Measurements from ENCODE around the gene SYT5. TPM values are rescaled to one million over a fixed set of nuclear protein-coding genes. Genes with fewer than 3 reads are reported as not detected.
"Not testable (repeated sequence)": the region's sequence is repeated elsewhere in the genome, so short reads cannot be mapped to it uniquely, and the experiment has no call there.

Gene SYT5
- total RNA-seq, 1 donor from 2014 or later, result 1.9 TPM

GRCh38 chr19:55172318-55172717 is 7.8 kb downstream of the SYT5 start:
- DNase-seq (ENCODE audit: low spot score), result not testable (repeated sequence)

- no peak for DNase-seq (ENCODE audit: low spot score)
Observed at GRCh38 chr19:55171440-55171839, 8.6 kb downstream of the SYT5 start.

GRCh38 chr19:55169136-55169535 is 11.0 kb downstream of the SYT5 start:
- DNase-seq (ENCODE audit: low spot score), result no peak

- DNase-seq (ENCODE audit: low spot score), result peak; percentile 90
Observed at GRCh38 chr19:55166530-55167268, 13.4 kb downstream of the SYT5 start, which contains the start of gene DNAAF3. Gene DNAAF3, minus strand, starts transcription at chr19:55166613. Its CDS starts 200 bp downstream, at chr19:55166413.

DNA sequence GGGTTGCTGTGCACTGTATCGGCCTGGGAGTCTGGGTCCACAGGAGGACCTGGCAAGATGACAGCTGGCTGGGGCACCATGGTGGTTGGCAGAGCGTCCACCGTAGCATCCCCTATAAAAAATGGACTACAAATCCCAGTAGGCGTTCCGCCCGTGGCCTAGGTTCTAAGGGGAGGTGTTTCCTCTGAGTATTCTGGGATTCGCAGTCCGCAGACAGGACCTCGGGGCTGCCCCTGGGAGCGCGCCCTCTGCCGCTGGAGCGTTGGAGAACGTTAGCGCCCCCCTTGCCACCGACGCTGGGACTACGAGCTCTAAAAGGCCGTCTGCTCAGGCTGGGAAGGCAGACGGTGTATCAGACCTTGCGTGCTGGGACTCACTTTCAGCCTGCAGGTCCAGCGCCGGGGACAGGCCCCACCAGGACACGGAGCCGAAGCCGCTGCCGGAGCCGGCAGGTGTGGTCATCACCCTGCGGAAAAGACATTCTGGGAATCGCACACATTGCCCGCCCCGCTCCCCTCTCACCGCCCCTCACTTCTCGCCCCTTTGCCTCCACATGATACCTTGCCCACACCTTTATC is 14.0 kb downstream of the SYT5 start:
- no peak for DNase-seq (ENCODE audit: low spot score)

GRCh38 chr19:55161571-55162322 is 18.3 kb downstream of the SYT5 start:
- DNase-seq (ENCODE audit: low spot score), result no peak

- DNase-seq (ENCODE audit: low spot score), result no peak
Observed at GRCh38 chr19:55160986-55161365, 19.1 kb downstream of the SYT5 start.

GRCh38 chr19:55160128-55160985 is 19.7 kb downstream of the SYT5 start:
- peak; percentile 66 for DNase-seq (ENCODE audit: low spot score)

- DNase-seq (ENCODE audit: low spot score), result peak; percentile 78
Observed at GRCh38 chr19:55158848-55159749, 21.0 kb downstream of the SYT5 start.

DNA sequence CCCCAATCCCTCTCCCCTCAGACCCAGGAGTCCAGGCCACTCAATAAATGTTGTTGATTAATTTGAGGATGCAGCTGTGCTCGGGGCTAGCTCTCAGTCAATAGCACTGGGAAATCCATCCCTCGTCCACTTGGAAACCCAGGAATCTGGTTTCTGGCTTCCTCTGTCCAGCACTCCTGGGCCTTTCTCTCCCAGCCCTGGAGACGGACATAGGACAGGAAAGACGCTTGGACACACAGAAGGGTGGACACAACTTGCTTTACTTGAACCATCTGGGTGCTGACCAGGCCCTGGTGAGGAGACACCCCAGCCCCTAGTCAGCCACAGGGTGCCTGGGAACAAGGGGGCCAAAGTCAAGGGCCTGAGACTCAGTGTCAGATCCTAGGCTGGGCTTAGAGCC is 21.7 kb downstream of the SYT5 start:
- no peak for DNase-seq (ENCODE audit: low spot score)

GRCh38 chr19:55157064-55157908 is 22.8 kb downstream of the SYT5 start, which contains the start of gene TNNI3:
Gene TNNI3, minus strand, starts transcription at chr19:55157732. Its CDS starts 143 bp downstream, at chr19:55157589.
- DNase-seq (ENCODE audit: low spot score), result no peak

DNA sequence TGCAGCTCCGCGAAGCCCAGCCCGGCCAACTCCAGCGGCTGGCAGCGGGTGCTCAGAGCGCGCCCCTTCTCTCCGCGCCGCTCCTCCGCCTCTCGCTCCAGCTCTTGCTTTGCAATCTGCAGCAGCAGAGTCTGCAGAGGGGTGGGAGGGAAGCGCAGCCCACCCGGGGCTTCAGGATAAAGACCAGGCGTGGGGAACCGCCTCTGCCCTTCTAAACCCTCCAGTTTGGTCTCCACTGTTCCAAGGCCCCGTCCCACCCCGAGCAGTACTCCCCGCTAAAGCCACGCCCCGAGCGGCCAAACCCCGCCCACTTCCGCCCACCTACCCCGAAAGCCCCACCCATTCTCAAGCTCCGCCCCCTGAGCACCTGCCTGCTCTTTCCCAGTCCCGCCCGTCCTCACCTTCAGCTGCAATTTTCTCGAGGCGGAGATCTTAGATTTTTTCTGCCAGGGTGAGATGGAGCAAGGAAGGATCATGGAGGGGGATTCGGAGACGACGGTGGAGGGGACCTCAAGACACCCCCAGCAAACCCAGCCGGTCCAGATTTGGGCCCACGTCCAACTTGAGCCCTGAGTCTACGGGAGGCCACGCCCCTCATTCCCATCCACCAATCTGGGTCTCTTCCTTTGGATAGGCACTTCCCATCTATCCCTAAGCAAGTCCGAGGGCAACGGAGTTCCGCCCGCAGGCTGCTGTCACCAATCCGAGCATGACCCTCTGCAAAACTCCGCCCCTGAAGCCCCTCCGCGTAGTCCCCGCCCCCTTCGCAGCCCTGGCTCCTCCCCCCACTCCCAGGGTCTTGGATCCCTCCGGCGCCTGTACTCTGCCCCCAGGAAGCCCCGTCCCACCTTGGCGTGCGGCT is 23.7 kb downstream of the SYT5 start:
- DNase-seq (ENCODE audit: low spot score), result no peak

GRCh38 chr19:55155784-55156183 is 24.3 kb downstream of the SYT5 start:
- not testable (repeated sequence) for DNase-seq (ENCODE audit: low spot score)

GRCh38 chr19:55153652-55154264 is 26.3 kb downstream of the SYT5 start:
- DNase-seq (ENCODE audit: low spot score), result no peak

- no peak for DNase-seq (ENCODE audit: low spot score)
Observed at GRCh38 chr19:55152017-55152416, 28.1 kb downstream of the SYT5 start.

GRCh38 chr19:55149078-55150003 is 30.7 kb downstream of the SYT5 start, which contains the start of gene TNNT1:
Gene TNNT1, minus strand, starts transcription at chr19:55149206. Its CDS starts 2,049 bp downstream, at chr19:55147157.
- DNase-seq (ENCODE audit: low spot score), result peak; percentile 80

Measured in umbilical cord (tissue), 2 donors.